IMR-90 (cell line): ENCODE data around the gene C2orf92. TPM values are rescaled to one million over a fixed set of nuclear protein-coding genes. Genes with fewer than 3 reads are reported as not detected.

ENCODE experiments used
- ATAC-seq: fragments of 200-7000 bp; cut with Tn5 transposase; 2 replicates; pipeline ENCODE4 v1.9.1; 2020; ENCODE audit warnings: low read depth, mild to moderate bottlenecking, moderate library complexity
- BruUV-seq: library from RNA; stranded (reverse); fragments of 400-500 nt; replicated peaks from 2 replicates; lab custom pipeline; 2021; lab: Mats Ljungman, UMichigan
- CTCF ChIA-PET: fragments of 300-600 bp; formaldehyde crosslinking; extraction: SDS; loops from one replicate; lab custom pipeline; 2021; ENCODE audit warnings: antibody characterized with exemption; lab: Yijun Ruan, JAX
- POLR2A ChIA-PET: fragments of 300-600 bp; sonication (Branson Sonifier 250); formaldehyde crosslinking; loops from one replicate; lab custom pipeline; 2022; ENCODE audit warnings: antibody characterized with exemption; ENCODE audit not compliant: unreplicated experiment; lab: Charles Lee
- DNase-seq: peaks from one replicate; pipeline ENCODE4 v3.0.0; 2013
- H2AFZ ChIP-seq: replicated peaks from 2 replicates; pipeline ENCODE3; 2013; ENCODE audit warnings: low read length, mild to moderate bottlenecking; ENCODE audit not compliant: poor library complexity
- H2AK5ac ChIP-seq: 2 replicates; pipeline ENCODE4 v1.6.1; 2013; ENCODE audit warnings: low read depth, low read length, inconsistent platforms
- H2AK9ac ChIP-seq: replicated peaks from 2 replicates; pipeline ENCODE3; 2013; ENCODE audit warnings: mild to moderate bottlenecking, low read depth, low read length, moderate library complexity; ENCODE audit not compliant: poor library complexity
- H2BK120ac ChIP-seq: 2 replicates; pipeline ENCODE4 v1.6.1; 2013; ENCODE audit warnings: low read depth, low read length, inconsistent platforms
- H2BK15ac ChIP-seq: 3 replicates; pipeline ENCODE4 v1.6.1; 2013; ENCODE audit warnings: low read depth, low read length, inconsistent platforms
- H2BK20ac ChIP-seq: 2 replicates; pipeline ENCODE4 v1.6.1; 2013; ENCODE audit warnings: low read depth, mild to moderate bottlenecking, inconsistent platforms, low read length, moderate library complexity
- H2BK5ac ChIP-seq: 2 replicates; pipeline ENCODE4 v1.6.1; 2013; ENCODE audit warnings: mild to moderate bottlenecking, low read depth, low read length, inconsistent platforms; ENCODE audit not compliant: poor library complexity, severe bottlenecking
- H3K14ac ChIP-seq: replicated peaks from 2 replicates; pipeline ENCODE4 v1.6.1; 2013; ENCODE audit warnings: low read depth, low read length, inconsistent platforms
- H3K18ac ChIP-seq: 2 replicates; pipeline ENCODE4 v1.6.1; 2013; ENCODE audit warnings: low read depth, low read length, control low read depth
- H3K23ac ChIP-seq: 2 replicates; pipeline ENCODE4 v1.6.1; 2013; ENCODE audit warnings: low read depth, low read length, inconsistent platforms
- H3K27ac ChIP-seq: 2 replicates; pipeline ENCODE4 v1.5.1; 2013; ENCODE audit warnings: mild to moderate bottlenecking, control low read depth, low read length; ENCODE audit not compliant: insufficient read depth
- H3K27me3 ChIP-seq: 2 replicates; pipeline ENCODE4 v1.6.1; 2013; ENCODE audit warnings: low read length; ENCODE audit not compliant: control insufficient read depth, insufficient read depth
- H3K36me3 ChIP-seq: 2 replicates; pipeline ENCODE4 v1.6.1; 2013; ENCODE audit warnings: low read length, mixed read lengths; ENCODE audit not compliant: control insufficient read depth, insufficient read depth
- H3K4ac ChIP-seq: 2 replicates; pipeline ENCODE4 v1.6.1; 2013; ENCODE audit warnings: low read depth, low read length, inconsistent platforms
- H3K4me1 ChIP-seq: 2 replicates; pipeline ENCODE4 v1.6.1; 2013; ENCODE audit warnings: low read length, mixed read lengths; ENCODE audit not compliant: control insufficient read depth, insufficient read depth
- H3K4me2 ChIP-seq: 2 replicates; pipeline ENCODE4 v1.6.1; 2013; ENCODE audit warnings: low read depth, mild to moderate bottlenecking, control low read depth, low read length, moderate library complexity
- H3K4me3 ChIP-seq: 2 replicates; pipeline ENCODE4 v1.5.1; 2013; ENCODE audit warnings: low read depth, mild to moderate bottlenecking, control low read depth, low read length, moderate library complexity; ENCODE audit not compliant: insufficient read depth
- H3K56ac ChIP-seq: 2 replicates; pipeline ENCODE4 v1.6.1; 2013; ENCODE audit warnings: low read length, inconsistent platforms; ENCODE audit not compliant: insufficient read depth; ENCODE audit errors: extremely low read depth
- H3K79me1 ChIP-seq, 2 experiments: 2 replicates each; pipeline ENCODE4 v1.6.1; 2013; ENCODE audit warnings: low read length in 2 of 2, inconsistent platforms in 1 of 2, low read depth in 1 of 2
- H3K9ac ChIP-seq: 2 replicates; pipeline ENCODE4 v1.6.1; 2013; ENCODE audit warnings: low read depth, low read length, control low read depth
- H3K9me1 ChIP-seq: 2 replicates; pipeline ENCODE4 v1.6.1; 2013; ENCODE audit warnings: low read length, inconsistent platforms; ENCODE audit not compliant: insufficient read depth
- H3K9me3 ChIP-seq: 2 replicates; pipeline ENCODE4 v1.6.1; 2013; ENCODE audit warnings: low read length; ENCODE audit not compliant: control insufficient read depth, insufficient read depth
- H4K20me1 ChIP-seq: 2 replicates; pipeline ENCODE4 v1.6.1; 2013; ENCODE audit warnings: low read length, inconsistent platforms; ENCODE audit not compliant: insufficient read depth
- H4K5ac ChIP-seq: 2 replicates; pipeline ENCODE4 v1.6.1; 2013; ENCODE audit warnings: mild to moderate bottlenecking, low read depth, low read length, control low read depth
- H4K8ac ChIP-seq, 2 experiments: 2 replicates each; pipeline ENCODE4 v1.6.1; 2013; ENCODE audit warnings: low read depth in 2 of 2, low read length in 2 of 2, control low read depth in 1 of 2, inconsistent platforms in 1 of 2
- H4K91ac ChIP-seq: 2 replicates; pipeline ENCODE4 v1.6.1; 2013; ENCODE audit warnings: low read depth, low read length, inconsistent platforms; ENCODE audit not compliant: insufficient read depth
- CEBPB ChIP-seq: IDR thresholded peaks from 2 replicates; pipeline ENCODE4 v1.6.1; 2012; ENCODE audit warnings: low read depth, low read length, improper control_type of control experiment
- MXI1 ChIP-seq: IDR thresholded peaks from 2 replicates; pipeline ENCODE4 v1.6.1; 2012; ENCODE audit warnings: low read depth, mild to moderate bottlenecking, low read length, moderate library complexity, borderline replicate concordance
- NFE2L2 ChIP-seq: fragments of 150-350 bp; IDR thresholded peaks from 2 replicates; pipeline ENCODE4 v1.6.1; 2016; ENCODE audit warnings: low read depth, mild to moderate bottlenecking, low read length
- RAD21 ChIP-seq: IDR thresholded peaks from 2 replicates; pipeline ENCODE4 v1.6.1; 2012; ENCODE audit warnings: low read length, improper control_type of control experiment
- RCOR1 ChIP-seq: IDR thresholded peaks from 2 replicates; pipeline ENCODE4 v1.6.1; 2012; ENCODE audit warnings: mild to moderate bottlenecking, low read length, improper control_type of control experiment; ENCODE audit not compliant: insufficient replicate concordance
- RFX5 ChIP-seq: IDR thresholded peaks from 2 replicates; pipeline ENCODE4 v1.8.0; 2012; ENCODE audit warnings: low read depth, mild to moderate bottlenecking, low read length, moderate library complexity
- SMC3 ChIP-seq: fragments of 150-350 bp; IDR thresholded peaks from 2 replicates; pipeline ENCODE4 v1.6.1; 2016; ENCODE audit warnings: low read depth, mild to moderate bottlenecking, antibody characterized with exemption, low read length, moderate library complexity
- USF2 ChIP-seq: fragments of 150-350 bp; IDR thresholded peaks from 2 replicates; pipeline ENCODE4 v1.6.1; 2017; ENCODE audit warnings: mild to moderate bottlenecking, antibody characterized with exemption, low read length, low read depth
- WGBS, 2 experiments: methylation state at CpG; one replicate each; pipeline versions ENCODE4 v1.1.5 to v1.1.7; 2013; ENCODE audit warnings: missing lambda C conversion rate in 2 of 2; ENCODE audit not compliant: insufficient read length in 1 of 2; ENCODE audit errors: extremely low coverage in 2 of 2; 5-methylcytosine and 5-hydroxymethylcytosine counted together
- dilution Hi-C: fragments of 300-500 bp; cut with HindIII; formaldehyde crosslinking; loops from one replicate; pipeline ENCODE4 v1.14.3; 2018; ENCODE audit warnings: low sequenced_read_pairs; ENCODE audit not compliant: unreplicated experiment
- in situ Hi-C: fragments of 300-500 bp; cut with MboI; formaldehyde crosslinking; loops from 3 replicates; pipeline ENCODE4 v1.14.3; 2019; ENCODE audit warnings: low sequenced_read_pairs, inconsistent platforms, mixed read lengths
- intact Hi-C: fragments of 100-400 bp; cut with micrococcal nuclease; formaldehyde crosslinking; loops from 2 replicates; pipeline ENCODE4 v1.10.0; 2022
- polyA plus RNA-seq, 3 experiments: library from polyadenylated mRNA; depleted of rRNA; stranded (reverse); fragments of >200 nt; gene quantifications; 2 replicates each; pipeline ENCODE4 v1.2.3, GENCODE V29; 2012; ENCODE audit warnings: low replicate concordance in 1 of 3
- total RNA-seq: library from RNA; depleted of rRNA; stranded (reverse); fragments of >200 nt; gene quantifications from 2 replicates; pipeline ENCODE4 v1.2.3, GENCODE V29; 2012

The C2orf92 gene
- total and polyA plus RNA-seq, 2 of the 4 experiments (the other 2 are of a cell fraction) = 0.90 to 2.5 TPM

GRCh38 chr2:97661927-97662326 is 7.6 kb upstream of the C2orf92 start:
- 100% methylated on average over 1 of the region's 6 CpGs; no CpG with 5 or more reads in 1 of the 2 experiments for WGBS, 2 experiments

More at GRCh38 chr2:97661927-97662326, 7.6 kb upstream of the C2orf92 start:
- Histone ChIP-seq H2BK15ac (peak overlapping the region; percentile 38; the same call in 1 of the 3 replicates), H3K9ac (0 out of 2 replicates have a peak overlapping the region, but pooled peaks have one; percentile 77), H3K4me2 (peak overlapping the region; percentile 96), H3K79me1 (peaks cover 12 to 49% of the 10 kb centered on the region in 2 experiments; a peak in 3 of 4 replicates), H3K9me1 (peaks cover 9% of the 10 kb centered on the region), H4K20me1 (0 out of 2 replicates have a peak, but pooled peaks cover 8% of the 10 kb centered on the region), H3K4me3 (no peak overlapping the region), H3K4me1 (peaks cover 9% of the 10 kb centered on the region), H3K4ac (peak overlapping the region; percentile 41), H3K27ac (peak overlapping the region; percentile 15; the same call in 1 of the 2 replicates), H3K18ac (no peak overlapping the region), H2BK120ac (no peak overlapping the region; the same call in 1 of the 2 replicates), H4K5ac (no peak overlapping the region), H3K27me3 (no peaks in the 10 kb centered on the region), H4K8ac (peak overlapping the region; percentile 0 to 78; a peak in 2 of 4 replicates), H2BK5ac (peak overlapping the region; percentile 91), H2BK20ac (no peak overlapping the region), H2AK5ac (peak overlapping the region; percentile 63), H4K91ac (peak overlapping the region; percentile 1; the same call in 1 of the 2 replicates), H2AFZ (no peak overlapping the region), H3K23ac (peak overlapping the region; percentile 79), H3K36me3 (peaks cover 22% of the 10 kb centered on the region), H3K14ac (peak overlapping the region; percentile 31), H2AK9ac (peak overlapping the region; percentile 5), H3K9me3 (no peaks in the 10 kb centered on the region), H3K56ac (no peak overlapping the region)
- CTCF ChIA-PET = interaction anchor here (0.6 to 1.5 kb wide), 4 partner anchors 10 to 740 kb away, joined by 3 to 4 read pairs (median 3); partner anchors contain the start of gene COX5B
- dilution Hi-C loops = no loop called here
- POLR2A ChIA-PET = interaction anchor here (2.8 kb wide), 1 partner anchor 16 kb away, joined by 15 read pairs; the partner anchor contains the start of gene COX5B
- no TSS peak for BruUV-seq
- in situ Hi-C loops = loop anchor here (25.0 kb wide), 1 partner anchor 1600 kb away; no protein-coding TSS in a partner anchor
- no peak for DNase-seq
- TF ChIP-seq RCOR1 (no peak), MXI1 (no peak), RAD21 (no peak), SMC3 (no peak), CEBPB (no peak), NFE2L2 (no peak), RFX5 (no peak), USF2 (no peak)
- ATAC-seq = no peak
- intact Hi-C loops = no loop called here
